ENCODE results near the gene TMEM232. TPM values are rescaled to one million over a fixed set of nuclear protein-coding genes. Genes with fewer than 3 reads are reported as not detected.

The TMEM232 gene
- total RNA-seq, 1 experiment from 2014 or later: 1.3 TPM

- ChIA-PET POLR2A (no interaction called here), CTCF (no interaction called here)
- TF ChIP-seq IRF1 (CRISPR knock-in tag; IDR thresholded peaks at IDR 0.05) (no peak), TP53 (CRISPR knock-in tag; IDR thresholded peaks at IDR 0.05) (no peak), AR (CRISPR knock-in tag; IDR thresholded peaks at IDR 0.05) (no peak), ZNF396 (CRISPR knock-in tag; IDR thresholded peaks at IDR 0.05; ENCODE audit: borderline replicate concordance) (no peak), CREB1 (CRISPR knock-in tag; IDR thresholded peaks at IDR 0.05) (no peak), ZBTB21 (CRISPR knock-in tag; IDR thresholded peaks at IDR 0.05; ENCODE audit: borderline replicate concordance) (no peak), ATF2 (CRISPR knock-in tag; IDR thresholded peaks at IDR 0.05; ENCODE audit: borderline replicate concordance, low read depth) (no peak), RORB (CRISPR knock-in tag; IDR thresholded peaks at IDR 0.05) (no peak), PRRX2 (CRISPR knock-in tag; IDR thresholded peaks at IDR 0.05) (no peak), KAT7 (CRISPR knock-in tag; IDR thresholded peaks at IDR 0.05; ENCODE audit: borderline replicate concordance) (no peak), NFYB (CRISPR knock-in tag; conservative IDR thresholded peaks at IDR 0.05; ENCODE audit: low read depth) (no peak), SMAD4 (CRISPR knock-in tag; IDR thresholded peaks at IDR 0.05) (no peak), ELF4 (CRISPR knock-in tag; IDR thresholded peaks at IDR 0.05; ENCODE audit: low read depth) (no peak), TCF7 (CRISPR knock-in tag; IDR thresholded peaks at IDR 0.05; ENCODE audit: low read depth) (no peak), HMGA2 (CRISPR knock-in tag; IDR thresholded peaks at IDR 0.05) (no peak), TEAD4 (CRISPR knock-in tag; IDR thresholded peaks at IDR 0.05) (no peak), GABPB1 (CRISPR knock-in tag; IDR thresholded peaks at IDR 0.05) (no peak), MLX (CRISPR knock-in tag; IDR thresholded peaks at IDR 0.05) (no peak), IRF2 (CRISPR knock-in tag; IDR thresholded peaks at IDR 0.05; ENCODE audit: borderline replicate concordance, low read depth) (no peak)
- DNase-seq (ENCODE audit: low spot score) (no peak), ATAC-seq (peak; percentile 88)
- Mint-ChIP-seq H3K9me3 (peaks cover 26% of the 10 kb centered on the region), H3K4me1 (peaks cover 36% of the 10 kb centered on the region), H3K36me3 (peaks cover 14% of the 10 kb centered on the region), H3K4me3 (no peak overlapping the region), H3K27me3 (ENCODE audit: low read depth) (no peaks in the 10 kb centered on the region), H3K27ac (peak overlapping the region; percentile 89)
Observed at GRCh38 chr5:110475529-110475928, 250.9 kb downstream of the TMEM232 start.

GRCh38 chr5:110469486-110469885 lies 257.0 kb downstream of the TMEM232 start:
- H3K4me3 Mint-ChIP-seq: no peak overlapping the region
- H3K27ac Mint-ChIP-seq: no peak overlapping the region
- H3K36me3 Mint-ChIP-seq: peaks cover 15% of the 10 kb centered on the region
- H3K27me3 Mint-ChIP-seq (ENCODE audit: low read depth): no peaks in the 10 kb centered on the region
- DNase-seq (ENCODE audit: low spot score) (no peak), ATAC-seq (no peak)
- CTCF ChIA-PET: no interaction called here
- POLR2A ChIA-PET: no interaction called here
- no peaks in the 10 kb centered on the region for H3K4me1 Mint-ChIP-seq
- peaks cover 28% of the 10 kb centered on the region for H3K9me3 Mint-ChIP-seq
- TF ChIP-seq RELA (CRISPR knock-in tag; IDR thresholded peaks at IDR 0.05; ENCODE audit: borderline replicate concordance) (no peak), TEAD1 (CRISPR knock-in tag; IDR thresholded peaks at IDR 0.05) (no peak), ATF6 (CRISPR knock-in tag; IDR thresholded peaks at IDR 0.05) (no peak), SOX15 (CRISPR knock-in tag; IDR thresholded peaks at IDR 0.05) (no peak), E2F5 (CRISPR knock-in tag; IDR thresholded peaks at IDR 0.05) (no peak), ZMAT4 (CRISPR knock-in tag; IDR thresholded peaks at IDR 0.05) (no peak), CREM (CRISPR knock-in tag; IDR thresholded peaks at IDR 0.05) (no peak), JUN (CRISPR knock-in tag; IDR thresholded peaks at IDR 0.05) (no peak), SMAD4 (CRISPR knock-in tag; IDR thresholded peaks at IDR 0.05) (no peak), ZNF121 (CRISPR knock-in tag; IDR thresholded peaks at IDR 0.05) (no peak), EMX1 (CRISPR knock-in tag; IDR thresholded peaks at IDR 0.05) (no peak), ZNF138 (CRISPR knock-in tag; conservative IDR thresholded peaks at IDR 0.05) (no peak), TEAD4 (CRISPR knock-in tag; IDR thresholded peaks at IDR 0.05) (no peak)

Data from WTC11 (cell line).